ENCODE results near the gene CAMTA1.

CAMTA1 gene

DNA sequence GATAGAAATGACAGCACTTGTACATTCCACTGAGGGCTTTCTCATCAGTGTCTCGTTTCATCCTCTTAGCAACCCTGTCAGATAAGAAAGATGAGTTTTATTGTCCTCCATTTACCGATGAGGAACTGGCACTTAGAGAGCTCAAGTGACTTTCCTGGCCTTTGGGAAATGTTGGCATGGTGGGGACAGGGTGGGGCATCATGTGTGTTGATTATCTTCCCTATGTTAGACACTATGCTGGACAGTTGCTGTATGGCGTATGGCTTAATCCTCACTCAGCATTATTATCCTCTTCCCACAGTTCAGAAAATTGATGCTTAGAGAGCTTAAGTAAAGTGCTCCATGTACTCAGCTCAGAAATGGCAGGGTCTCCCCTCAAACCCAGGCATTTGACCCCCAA is 163.2 kb downstream of the CAMTA1 start:
- no peak for ATAC-seq
- no peak for TF ChIP-seq ZC3H10 (CRISPR knock-in tag; IDR thresholded peaks at IDR 0.05)
- TF ChIP-seq ZNF565 (CRISPR knock-in tag; conservative IDR thresholded peaks at IDR 0.05; ENCODE audit: low read depth) = no peak
- TF ChIP-seq TCF4 (CRISPR knock-in tag; IDR thresholded peaks at IDR 0.05; ENCODE audit: borderline replicate concordance) = no peak
- no peak for TF ChIP-seq POU6F1 (CRISPR knock-in tag; IDR thresholded peaks at IDR 0.05; ENCODE audit: borderline replicate concordance, low read depth)
- TF ChIP-seq PATZ1 (CRISPR knock-in tag; IDR thresholded peaks at IDR 0.05; ENCODE audit: borderline replicate concordance) = no peak
- no peak for TF ChIP-seq ZFP3 (CRISPR knock-in tag; IDR thresholded peaks at IDR 0.05)
- no peak for TF ChIP-seq ZFP30 (CRISPR knock-in tag; IDR thresholded peaks at IDR 0.05)
- TF ChIP-seq PPARA (CRISPR knock-in tag; IDR thresholded peaks at IDR 0.05; ENCODE audit: borderline replicate concordance) = no peak

GRCh38 chr1:6948861-6949260 is 163.6 kb downstream of the CAMTA1 start:
- no peak for ATAC-seq
- TF ChIP-seq, protein P1, sequence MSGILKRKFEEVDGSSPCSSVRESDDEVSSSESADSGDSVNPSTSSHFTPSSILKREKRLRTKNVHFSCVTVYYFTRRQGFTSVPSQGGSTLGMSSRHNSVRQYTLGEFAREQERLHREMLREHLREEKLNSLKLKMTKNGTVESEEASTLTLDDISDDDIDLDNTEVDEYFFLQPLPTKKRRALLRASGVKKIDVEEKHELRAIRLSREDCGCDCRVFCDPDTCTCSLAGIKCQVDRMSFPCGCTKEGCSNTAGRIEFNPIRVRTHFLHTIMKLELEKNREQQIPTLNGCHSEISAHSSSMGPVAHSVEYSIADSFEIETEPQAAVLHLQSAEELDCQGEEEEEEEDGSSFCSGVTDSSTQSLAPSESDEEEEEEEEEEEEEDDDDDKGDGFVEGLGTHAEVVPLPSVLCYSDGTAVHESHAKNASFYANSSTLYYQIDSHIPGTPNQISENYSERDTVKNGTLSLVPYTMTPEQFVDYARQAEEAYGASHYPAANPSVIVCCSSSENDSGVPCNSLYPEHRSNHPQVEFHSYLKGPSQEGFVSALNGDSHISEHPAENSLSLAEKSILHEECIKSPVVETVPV (CRISPR knock-in tag; IDR thresholded peaks at IDR 0.05) = no peak
- no peak for TF ChIP-seq ZFP30 (CRISPR knock-in tag; IDR thresholded peaks at IDR 0.05)
- no peak for TF ChIP-seq POU6F1 (CRISPR knock-in tag; IDR thresholded peaks at IDR 0.05; ENCODE audit: borderline replicate concordance, low read depth)
- TF ChIP-seq ARNTL (CRISPR knock-in tag; IDR thresholded peaks at IDR 0.05; ENCODE audit: borderline replicate concordance, low read depth) = no peak
- TF ChIP-seq ZNF70 (CRISPR knock-in tag; IDR thresholded peaks at IDR 0.05) = no peak
- no peak for TF ChIP-seq TCF4 (CRISPR knock-in tag; IDR thresholded peaks at IDR 0.05; ENCODE audit: borderline replicate concordance)
- no peak for TF ChIP-seq GLIS3 (CRISPR knock-in tag; IDR thresholded peaks at IDR 0.05)
- TF ChIP-seq RARB (CRISPR knock-in tag; IDR thresholded peaks at IDR 0.05) = no peak
- TF ChIP-seq TOX (CRISPR knock-in tag; IDR thresholded peaks at IDR 0.05; ENCODE audit: borderline replicate concordance) = no peak
- no peak for TF ChIP-seq ZNF565 (CRISPR knock-in tag; conservative IDR thresholded peaks at IDR 0.05; ENCODE audit: low read depth)
- TF ChIP-seq ZFP3 (CRISPR knock-in tag; IDR thresholded peaks at IDR 0.05) = no peak
- no peak for TF ChIP-seq ISL1 (CRISPR knock-in tag; IDR thresholded peaks at IDR 0.05)
- TF ChIP-seq OSR1 (CRISPR knock-in tag; IDR thresholded peaks at IDR 0.05) = no peak
- no peak for TF ChIP-seq BACH2 (CRISPR knock-in tag; IDR thresholded peaks at IDR 0.05; ENCODE audit: borderline replicate concordance)
- TF ChIP-seq, protein P2, sequence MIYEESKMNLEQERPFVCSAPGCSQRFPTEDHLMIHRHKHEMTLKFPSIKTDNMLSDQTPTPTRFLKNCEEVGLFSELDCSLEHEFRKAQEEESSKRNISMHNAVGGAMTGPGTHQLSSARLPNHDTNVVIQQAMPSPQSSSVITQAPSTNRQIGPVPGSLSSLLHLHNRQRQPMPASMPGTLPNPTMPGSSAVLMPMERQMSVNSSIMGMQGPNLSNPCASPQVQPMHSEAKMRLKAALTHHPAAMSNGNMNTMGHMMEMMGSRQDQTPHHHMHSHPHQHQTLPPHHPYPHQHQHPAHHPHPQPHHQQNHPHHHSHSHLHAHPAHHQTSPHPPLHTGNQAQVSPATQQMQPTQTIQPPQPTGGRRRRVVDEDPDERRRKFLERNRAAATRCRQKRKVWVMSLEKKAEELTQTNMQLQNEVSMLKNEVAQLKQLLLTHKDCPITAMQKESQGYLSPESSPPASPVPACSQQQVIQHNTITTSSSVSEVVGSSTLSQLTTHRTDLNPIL (CRISPR knock-in tag; IDR thresholded peaks at IDR 0.05; ENCODE audit: low read depth) = no peak

- no peak for ATAC-seq
- TF ChIP-seq POU6F1 (CRISPR knock-in tag; IDR thresholded peaks at IDR 0.05; ENCODE audit: borderline replicate concordance, low read depth) (no peak), PATZ1 (CRISPR knock-in tag; IDR thresholded peaks at IDR 0.05; ENCODE audit: borderline replicate concordance) (no peak), BACH2 (CRISPR knock-in tag; IDR thresholded peaks at IDR 0.05; ENCODE audit: borderline replicate concordance) (no peak), TCF4 (CRISPR knock-in tag; IDR thresholded peaks at IDR 0.05; ENCODE audit: borderline replicate concordance) (no peak), GLIS3 (CRISPR knock-in tag; IDR thresholded peaks at IDR 0.05) (no peak), ZFP3 (CRISPR knock-in tag; IDR thresholded peaks at IDR 0.05) (no peak), ZNF70 (CRISPR knock-in tag; IDR thresholded peaks at IDR 0.05) (no peak), ARNTL (CRISPR knock-in tag; IDR thresholded peaks at IDR 0.05; ENCODE audit: borderline replicate concordance, low read depth) (no peak), SNAI2 (CRISPR knock-in tag; IDR thresholded peaks at IDR 0.05) (no peak), TOX (CRISPR knock-in tag; IDR thresholded peaks at IDR 0.05; ENCODE audit: borderline replicate concordance) (no peak)
- TF ChIP-seq, protein P2 (CRISPR knock-in tag; IDR thresholded peaks at IDR 0.05; ENCODE audit: low read depth) = no peak
- TF ChIP-seq, protein P1 (CRISPR knock-in tag; IDR thresholded peaks at IDR 0.05) = no peak
Measured at GRCh38 chr1:6950001-6950765, 164.9 kb downstream of the CAMTA1 start.
